ENCODE measurements around the gene RWDD1.
"Not testable (repeated sequence)": the region's sequence is repeated elsewhere in the genome, so short reads cannot be mapped to it uniquely, and the experiment has no call there.

The RWDD1 gene

DNA sequence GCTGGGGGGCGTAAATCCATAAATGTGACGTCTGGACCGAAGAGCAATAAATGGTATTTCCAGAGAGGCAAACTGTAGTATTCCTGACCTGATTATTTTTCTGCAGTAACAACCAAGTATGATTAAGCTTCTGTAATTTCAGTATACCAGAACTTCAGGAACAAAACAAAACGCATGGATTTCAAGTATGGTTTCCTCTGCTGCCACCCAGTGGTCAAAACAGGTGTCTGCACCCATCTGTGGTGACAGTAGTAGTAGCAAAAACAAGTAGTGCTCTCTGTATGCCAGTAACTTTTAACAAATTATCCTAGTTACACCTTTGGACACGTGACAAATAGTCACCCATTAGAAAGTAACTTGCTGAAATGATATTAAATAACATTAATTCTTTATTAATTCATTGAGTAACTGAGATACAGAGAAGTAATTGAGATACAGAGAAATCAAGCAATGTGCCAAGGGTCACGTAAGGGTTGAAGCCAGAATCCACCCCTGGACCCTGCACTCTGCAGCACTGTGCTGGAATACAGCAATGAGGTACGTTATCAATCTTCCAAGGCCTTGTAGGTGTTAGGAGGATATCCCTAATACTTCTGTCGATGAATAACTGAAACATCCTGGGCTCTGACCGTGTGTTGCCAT is 9.8 kb upstream of the RWDD1 start:
- FAIRE-seq, result no peak

DNA sequence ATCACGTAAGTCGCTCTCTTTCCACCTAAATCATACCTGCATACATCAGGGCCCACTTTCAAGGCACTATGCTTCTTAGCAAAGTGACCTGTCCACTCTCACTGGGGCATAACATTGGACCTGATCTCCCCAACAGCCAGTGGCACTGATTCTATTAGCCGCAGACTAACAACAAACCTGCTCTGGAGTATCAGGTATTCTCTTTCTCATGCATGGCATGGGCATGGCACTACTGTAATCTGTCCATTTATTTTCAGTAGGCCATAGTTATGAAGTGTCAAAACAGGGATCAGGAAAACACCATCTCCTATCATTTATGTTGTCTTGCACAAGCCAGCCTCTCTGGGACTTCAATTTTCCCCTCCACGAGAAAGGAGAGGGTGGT is 9.3 kb upstream of the RWDD1 start:
- FAIRE-seq, result no peak

DNA sequence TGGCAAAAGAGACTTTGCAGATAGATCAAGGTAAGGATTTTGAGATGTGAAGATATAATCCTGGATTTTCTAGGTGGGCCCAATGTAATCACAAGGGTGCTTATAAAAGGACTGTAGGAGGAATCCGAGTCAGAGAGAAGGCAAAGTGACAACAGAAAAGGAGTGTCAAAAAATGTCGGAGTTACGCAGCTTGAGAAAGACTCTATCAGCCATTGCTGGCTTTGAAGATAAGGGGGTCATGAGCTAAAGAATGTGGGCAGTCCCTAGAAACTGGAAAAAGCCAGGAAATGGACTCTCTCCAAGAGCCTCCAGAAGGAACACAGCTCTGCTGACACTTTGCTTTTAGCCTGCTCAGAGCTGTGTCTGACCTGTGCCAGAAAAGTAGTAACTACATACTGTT is 8.7 kb upstream of the RWDD1 start:
- no peak for FAIRE-seq

DNA sequence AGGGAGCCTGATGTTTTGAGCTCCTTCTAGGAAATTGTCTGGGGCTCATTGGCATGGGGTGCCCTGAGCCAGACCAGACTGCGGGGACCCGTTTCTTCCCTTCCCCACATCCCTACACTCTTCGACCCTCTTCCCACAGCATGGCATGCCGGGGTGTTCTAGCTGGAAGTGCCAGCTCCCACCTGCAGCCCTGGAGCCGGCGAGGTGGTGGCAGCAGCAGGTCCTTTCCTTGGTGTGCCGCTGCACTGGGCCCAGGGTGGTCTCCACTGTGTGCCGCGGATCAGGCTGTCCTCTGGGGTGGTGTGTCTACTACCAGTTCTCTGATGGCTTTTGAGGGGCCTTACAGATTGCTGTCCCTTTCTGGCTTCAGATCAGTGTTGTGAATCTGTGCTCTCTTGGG is 7.5 kb upstream of the RWDD1 start:
- no peak for FAIRE-seq

DNA sequence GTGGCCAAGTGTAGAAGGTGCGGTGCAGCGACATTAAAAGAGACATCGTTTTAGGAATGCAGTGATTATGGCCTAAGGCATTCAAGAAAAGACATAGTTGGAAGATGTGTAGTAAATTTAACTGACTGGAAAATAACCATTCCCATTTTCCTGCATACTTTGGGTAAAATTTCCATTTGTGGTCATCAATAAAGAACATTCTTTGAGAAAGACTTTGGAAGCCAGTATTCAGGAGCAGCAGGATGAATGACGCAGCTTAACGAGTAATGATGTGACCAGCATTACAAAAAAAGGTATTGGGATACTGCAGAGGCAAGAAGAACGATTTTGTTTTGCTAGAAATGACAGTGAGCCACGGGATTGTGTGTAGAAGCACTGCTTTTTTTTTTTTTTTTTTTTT is 7.0 kb upstream of the RWDD1 start:
- no peak for FAIRE-seq

DNA sequence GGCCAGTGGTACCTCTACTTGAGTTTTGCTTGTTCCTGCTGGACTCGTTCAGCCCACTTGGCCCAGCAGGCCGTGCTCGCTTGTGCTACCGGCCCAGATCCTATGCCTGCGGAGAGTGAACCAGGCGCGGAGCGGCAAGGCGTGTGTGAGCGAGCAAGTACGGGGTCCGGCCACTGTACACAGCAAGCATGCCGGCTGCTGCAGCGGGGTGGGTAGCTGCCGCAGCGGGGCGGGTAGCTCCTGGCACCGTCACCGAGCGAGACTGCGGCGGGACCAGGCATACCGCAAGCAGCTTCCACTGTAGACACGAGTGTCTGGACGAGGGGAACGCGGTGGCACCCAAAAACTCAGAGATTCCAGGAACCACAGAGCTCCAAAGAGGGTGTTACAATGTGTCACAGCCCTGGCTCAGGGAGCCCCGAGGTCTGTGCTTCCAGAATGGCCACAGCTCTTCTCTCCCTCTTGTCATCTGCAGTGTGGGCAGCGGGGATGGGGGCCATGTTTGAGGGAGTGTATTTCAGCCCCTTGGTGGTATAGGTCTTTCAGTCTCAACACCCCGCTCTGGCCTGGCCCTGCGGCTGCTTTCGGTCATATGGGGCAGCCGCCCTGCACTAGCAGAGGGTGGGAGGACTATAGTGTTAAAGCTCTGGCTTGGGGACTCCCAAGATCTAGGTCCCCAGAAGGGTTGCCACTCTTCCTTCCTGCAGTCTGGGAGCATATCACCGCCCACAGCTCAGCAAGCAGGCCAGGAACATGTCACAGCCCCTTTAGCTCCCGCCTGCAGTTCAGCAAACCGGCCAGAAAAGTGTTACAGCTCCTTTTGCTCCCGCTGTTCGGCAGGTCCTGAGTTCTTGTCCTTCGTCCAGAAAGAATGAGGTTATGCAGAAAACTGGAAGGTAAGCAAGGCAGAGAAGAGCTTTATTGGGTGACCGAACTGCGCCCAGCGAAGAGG is 6.1 kb upstream of the RWDD1 start:
- no peak for FAIRE-seq

DNA sequence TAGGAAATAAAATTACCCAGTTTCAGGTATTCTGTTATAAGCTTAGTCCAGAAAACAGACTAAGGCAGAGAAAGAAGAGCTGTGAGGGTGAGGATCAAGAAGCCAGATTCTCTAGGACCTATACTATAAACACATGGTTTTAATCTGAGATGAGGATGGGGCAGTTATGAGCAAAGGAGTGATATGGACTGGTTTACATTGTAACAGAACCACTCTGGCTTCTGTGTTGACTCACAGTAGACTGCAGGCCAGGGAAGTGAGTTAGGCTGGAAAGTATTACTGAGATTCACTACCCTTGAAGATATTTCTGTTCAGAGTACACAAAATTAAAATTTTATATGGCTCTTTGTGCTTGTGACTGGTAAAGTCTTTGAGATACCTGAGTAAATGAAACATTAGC is 3.2 kb upstream of the RWDD1 start:
- no peak for FAIRE-seq

DNA sequence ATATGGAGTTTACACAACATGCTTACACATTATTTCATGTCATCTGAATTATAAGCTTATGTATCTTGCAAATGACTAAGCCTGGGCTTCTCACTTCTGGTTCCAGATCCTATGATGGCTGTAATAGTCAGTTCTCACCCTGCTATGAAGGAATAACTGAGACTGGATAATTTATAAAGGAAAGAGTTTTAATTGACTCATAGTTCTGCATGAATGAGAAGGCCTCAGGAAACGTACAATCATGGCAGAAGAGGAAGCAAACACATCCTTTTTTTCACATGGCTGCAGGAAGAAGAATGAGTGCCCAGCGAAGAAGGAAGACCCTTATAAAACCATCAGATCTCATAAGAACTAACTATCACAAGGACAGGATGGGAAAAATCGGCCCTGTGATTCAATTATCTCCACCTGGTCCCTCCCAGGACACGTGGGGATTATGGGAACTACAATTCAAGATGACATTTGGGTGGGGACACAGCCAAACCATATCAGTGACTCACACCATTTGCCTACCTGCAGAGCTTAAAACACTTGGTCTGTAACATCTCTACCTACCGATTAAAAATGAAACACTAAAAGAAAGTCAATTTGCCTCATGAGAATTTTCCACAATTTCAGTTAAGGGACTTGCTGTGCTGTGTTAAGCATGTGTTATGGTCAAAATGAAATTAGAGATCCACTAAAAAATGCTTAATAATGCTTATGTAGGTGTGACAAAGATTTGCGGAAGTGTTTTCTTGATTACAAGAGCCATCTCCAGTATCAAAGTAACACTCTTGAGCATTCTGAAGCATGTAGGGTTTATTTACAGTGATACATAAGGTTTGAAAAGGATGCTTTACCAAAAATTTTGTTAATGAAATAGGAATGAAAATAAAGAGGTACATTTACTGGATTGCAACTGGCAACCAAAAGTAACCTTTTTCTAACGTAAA is 2.2 kb upstream of the RWDD1 start:
- no peak for FAIRE-seq

DNA sequence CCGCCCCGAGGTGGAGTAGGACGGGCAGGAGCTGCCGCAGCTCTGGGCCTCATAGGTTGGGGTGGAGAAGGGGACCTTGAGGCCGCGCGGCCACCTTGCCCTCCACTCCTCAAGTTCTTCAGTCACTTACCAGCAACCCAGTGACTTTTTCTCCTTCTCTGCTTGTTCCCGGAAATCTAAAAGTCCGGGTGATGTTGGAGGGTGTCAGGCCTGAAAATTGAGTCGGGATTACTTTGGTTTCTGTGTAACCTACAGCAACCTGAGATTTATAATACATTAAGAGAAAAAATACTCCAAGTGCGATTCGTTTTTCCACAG is 338 bp downstream of the RWDD1 start:
- no peak for FAIRE-seq

DNA sequence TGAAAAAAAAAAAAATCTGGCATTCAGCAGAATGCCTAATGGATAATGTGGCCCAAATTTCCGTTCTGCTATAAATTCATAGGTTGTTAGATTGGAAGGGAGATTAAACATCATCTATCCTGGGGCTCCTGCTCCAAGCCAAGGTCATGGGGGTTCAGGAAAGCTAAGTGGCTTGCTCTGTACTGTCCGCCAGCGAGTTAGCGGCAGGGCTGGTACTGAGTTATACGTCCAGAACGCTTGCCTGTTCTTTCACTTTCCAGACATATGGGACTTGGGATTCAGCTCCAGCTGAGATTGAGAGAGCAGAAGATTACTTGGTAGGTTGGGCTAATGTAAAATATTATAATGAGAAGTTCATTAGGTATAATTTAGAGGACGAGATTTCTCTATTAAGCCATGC is 858 bp downstream of the RWDD1 start:
- FAIRE-seq, result no peak

DNA sequence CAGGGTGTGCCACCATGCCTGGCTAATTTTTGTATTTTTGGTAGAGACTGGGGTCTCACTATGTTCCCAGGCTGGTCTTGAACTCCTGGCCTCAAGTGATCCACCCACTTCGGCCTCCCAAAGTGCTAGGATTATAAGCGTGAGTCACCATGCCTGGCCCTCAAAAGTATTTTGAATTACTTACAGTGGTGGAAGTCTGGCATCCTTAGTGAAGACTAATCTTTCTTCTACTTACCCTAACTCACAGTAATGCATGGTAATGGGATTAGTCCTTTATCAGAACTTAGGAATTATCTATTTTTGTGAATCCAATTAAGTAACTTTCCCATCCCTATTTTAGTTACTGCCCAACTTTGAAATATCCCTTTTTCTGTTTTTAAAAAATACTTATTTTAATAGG is 3.9 kb downstream of the RWDD1 start:
- FAIRE-seq, result no peak

DNA sequence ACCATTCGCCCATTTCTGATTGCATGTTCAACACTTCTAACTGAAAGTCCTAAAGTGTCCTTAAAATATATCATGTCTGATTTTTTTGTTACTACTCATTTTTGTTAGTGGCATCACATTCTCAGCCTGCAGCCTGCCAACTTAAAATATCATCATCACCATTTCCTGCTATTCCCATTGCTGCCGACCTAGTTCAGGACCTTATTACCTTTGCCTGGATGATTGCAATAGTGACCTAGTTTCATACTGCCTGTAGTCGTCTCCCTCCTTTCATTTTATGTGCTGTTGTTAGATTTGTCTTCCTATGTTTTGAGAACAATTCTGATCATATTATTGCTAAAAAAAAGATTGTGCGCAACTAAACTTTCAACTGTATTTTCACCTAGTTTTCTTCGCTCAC is 6.2 kb downstream of the RWDD1 start:
- FAIRE-seq, result no peak

DNA sequence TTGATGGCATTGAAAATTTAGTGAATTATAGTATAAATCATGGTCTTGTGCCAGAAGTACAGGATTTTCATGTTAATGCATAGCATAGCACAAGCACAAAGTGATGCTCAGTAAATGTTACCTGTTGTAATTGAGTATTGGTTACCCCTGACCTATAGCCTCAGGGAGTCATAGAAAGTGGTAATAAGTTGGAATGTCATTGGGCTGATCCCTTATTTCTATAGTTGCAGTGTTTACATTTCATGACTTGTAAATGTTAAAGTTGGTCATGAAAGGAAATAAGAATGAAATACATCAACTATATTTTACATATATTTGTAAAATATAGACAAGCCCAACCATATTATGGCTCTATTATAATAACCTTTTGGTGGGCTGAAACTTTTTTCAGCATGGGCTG is 7.0 kb downstream of the RWDD1 start:
- FAIRE-seq, result no peak

DNA sequence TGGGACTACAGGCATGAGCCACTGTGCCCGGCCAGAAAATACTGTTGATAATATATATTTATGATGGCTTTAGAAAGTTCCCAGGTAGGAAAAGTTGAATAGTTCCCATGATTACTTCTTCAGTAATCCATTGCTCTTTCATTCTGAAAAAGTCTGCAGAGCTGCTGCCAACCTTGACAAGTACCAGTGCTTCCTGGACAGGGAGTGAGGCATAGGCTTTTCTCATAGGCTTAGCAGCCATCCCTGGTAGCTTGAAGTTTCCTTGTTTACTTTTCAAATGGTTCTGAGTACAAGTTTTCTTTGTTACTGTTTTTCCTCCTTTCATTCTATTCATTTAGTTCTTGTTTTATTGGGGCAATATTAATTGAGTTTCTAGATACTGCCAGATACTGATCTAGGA is 7.8 kb downstream of the RWDD1 start:
- FAIRE-seq, result no peak

DNA sequence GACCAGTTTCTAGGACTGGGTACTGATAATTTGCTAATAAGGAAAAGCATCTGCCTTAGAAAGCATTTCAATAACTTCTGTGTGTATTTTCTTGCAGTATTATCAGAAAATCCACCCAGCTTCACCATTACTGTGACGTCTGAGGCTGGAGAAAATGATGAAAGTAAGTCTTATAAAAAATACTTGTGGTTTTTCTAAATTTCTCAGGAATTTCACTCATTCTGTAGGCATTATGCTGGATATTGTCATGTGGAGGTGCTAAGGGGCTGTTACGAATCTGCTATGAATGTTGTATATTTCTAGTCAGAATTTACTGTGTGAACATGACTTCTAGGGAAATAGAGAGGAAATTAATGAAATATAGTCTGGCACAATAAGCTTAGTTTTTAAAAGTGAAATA is 8.9 kb downstream of the RWDD1 start:
- FAIRE-seq, result no peak

DNA sequence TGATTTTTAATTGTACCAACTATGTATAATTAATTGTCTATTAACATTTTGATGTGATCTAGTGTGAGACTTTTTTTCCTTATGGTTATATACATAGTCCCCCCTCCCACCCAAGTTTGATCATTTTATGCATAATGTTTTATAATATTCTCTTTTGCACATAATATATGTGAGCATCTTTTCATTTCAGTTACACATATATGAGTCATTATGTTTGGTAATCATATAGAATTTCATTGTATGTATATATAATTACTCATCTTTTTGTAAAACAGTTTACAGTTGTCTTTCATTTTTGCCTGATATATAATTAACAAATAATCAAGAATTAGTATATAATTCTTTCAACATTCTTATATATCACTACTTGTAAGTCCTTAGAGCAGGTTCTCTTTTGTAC is 15.0 kb downstream of the RWDD1 start:
- FAIRE-seq, result no peak

DNA sequence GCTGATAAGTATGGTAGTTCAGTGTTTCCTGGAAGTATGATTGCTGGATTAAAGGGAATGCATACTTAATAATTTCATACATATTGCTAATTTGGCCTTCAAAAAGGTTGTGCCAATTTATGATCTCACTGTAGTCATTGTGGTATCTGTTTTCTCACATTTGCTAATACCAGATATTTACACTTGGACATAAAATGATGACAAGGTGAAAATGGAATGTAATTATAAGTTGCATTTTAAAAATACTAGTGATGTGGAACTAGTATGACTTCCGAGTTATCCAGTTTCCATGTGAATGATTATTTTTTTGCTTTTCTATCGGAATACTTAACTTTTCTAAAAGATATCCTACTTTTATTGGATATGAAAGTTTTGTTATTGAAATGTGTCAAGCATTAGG is 15.4 kb downstream of the RWDD1 start:
- no peak for FAIRE-seq

DNA sequence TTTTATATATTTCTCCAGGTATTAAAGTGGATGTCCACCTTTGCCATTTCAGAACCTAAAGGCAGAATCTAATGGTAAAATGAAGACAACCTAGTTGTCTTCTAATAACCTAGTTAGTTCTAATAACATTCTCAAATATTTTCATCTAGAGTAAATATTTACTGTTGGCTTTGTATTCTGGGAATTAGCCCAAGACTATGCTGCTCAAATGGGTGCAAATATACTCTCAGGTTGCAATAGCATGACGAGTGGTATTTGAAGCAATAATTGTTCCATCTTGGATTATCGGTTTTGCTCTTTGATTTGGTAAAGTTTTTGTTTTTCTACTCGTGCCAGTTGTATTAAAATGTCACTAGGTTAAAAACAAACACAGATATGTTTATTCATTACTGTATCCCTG is 23.9 kb downstream of the RWDD1 start:
- FAIRE-seq, result no peak

DNA sequence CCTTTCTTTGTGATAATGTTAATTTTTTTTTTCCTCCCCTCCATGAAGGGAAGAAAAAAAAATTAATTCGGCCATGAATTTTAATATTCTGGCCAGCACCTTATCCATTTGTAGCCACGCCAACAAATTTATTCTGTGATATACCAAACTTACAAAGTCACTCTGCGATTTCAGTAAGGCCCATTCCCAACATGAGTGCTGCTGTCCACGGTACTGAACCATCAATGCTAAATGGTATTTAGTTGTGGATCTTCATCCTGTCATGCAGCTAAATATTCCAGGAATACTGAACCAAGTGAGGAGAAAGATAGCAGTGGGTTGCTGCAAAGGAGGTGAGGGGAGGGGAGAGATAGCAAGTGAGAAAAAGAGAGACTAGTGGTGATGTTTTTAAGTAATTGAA is 25.5 kb downstream of the RWDD1 start:
- no peak for FAIRE-seq

DNA sequence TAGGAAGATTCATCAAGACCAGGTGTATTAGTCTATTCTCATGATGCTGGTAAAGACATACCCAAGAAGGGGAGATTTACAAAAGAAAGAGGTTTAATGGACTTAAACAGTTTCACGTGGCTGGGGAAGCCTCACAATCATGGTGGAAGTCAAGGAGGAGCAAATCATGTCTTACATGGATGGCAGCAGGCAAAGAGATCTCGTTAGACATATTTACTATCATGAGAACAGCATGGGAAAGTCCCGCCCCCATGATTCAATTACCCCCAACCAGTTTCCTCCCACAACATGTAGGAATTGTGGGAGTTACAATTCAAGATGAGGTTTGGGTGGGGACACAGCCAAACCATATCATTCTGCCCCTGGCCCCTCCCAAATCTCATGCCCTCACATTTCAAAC is 32.6 kb downstream of the RWDD1 start:
- not testable (repeated sequence) for FAIRE-seq

DNA sequence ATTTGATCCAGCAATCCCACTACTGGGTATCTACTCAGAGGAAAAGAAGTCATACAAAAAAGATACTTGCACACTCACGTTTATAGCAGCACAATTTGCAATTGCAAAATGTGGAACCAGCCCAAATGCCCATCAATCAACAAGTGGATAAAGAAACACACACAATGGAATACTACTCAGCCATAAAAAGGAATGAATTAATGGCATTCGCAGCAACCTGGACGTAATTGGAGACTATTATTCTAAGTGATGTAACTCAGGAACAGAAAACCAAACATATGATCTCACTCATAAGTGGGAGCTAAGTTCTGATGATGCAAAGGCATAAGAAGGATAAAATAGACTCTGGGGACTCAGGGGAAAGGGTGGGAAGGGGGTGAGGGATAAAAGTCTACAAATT is 33.6 kb downstream of the RWDD1 start:
- not testable (repeated sequence) for FAIRE-seq

DNA sequence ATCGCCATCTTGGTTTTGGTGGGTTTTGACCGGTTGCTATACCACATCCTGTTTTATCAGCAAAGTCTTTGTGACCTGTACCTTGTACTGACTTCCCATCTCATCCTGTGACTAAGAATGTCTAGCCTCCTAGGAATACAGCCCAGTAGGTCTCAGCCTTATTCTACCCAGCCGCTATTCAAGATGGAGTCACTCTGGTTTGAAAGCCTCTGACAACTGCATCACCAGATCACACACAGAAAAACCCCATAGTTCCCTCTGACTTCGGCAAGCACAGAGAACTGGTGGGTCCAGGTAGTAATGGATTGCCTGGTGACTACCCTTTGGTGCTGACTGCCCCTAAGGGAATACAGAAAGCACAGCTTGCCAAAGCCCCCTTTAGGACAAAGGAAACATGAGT is 34.6 kb downstream of the RWDD1 start:
- no peak for FAIRE-seq

DNA sequence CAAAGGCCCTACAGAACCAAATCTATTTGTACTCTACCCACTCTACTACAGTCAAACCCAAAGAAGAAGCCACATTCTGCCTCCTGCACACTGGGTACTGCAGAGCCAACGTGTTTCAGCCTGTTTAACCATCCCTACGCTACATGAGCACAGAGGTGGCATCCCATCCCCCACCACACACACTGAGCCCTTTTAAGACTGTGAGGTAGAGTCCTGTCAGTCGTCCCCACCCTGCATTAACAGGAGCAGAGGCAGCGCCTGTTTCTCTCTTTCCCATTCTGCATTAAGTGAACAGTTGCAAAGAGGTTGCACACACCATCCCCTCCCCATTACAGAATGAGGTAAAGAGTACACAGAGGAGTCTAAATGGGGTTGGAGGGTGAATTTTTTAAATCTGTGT is 39.8 kb downstream of the RWDD1 start:
- FAIRE-seq, result no peak
